GM12872 (cell line): ENCODE data around the gene C22orf31.

ENCODE experiments used
- TF ChIP-seq, protein P1 (sequence below): IDR thresholded peaks from 3 replicates; pipeline ENCODE4 v1.5.1; 2011; ENCODE audit warnings: low read depth, mild to moderate bottlenecking, low read length, moderate library complexity; ENCODE audit not compliant: insufficient read depth

Gene C22orf31

DNA sequence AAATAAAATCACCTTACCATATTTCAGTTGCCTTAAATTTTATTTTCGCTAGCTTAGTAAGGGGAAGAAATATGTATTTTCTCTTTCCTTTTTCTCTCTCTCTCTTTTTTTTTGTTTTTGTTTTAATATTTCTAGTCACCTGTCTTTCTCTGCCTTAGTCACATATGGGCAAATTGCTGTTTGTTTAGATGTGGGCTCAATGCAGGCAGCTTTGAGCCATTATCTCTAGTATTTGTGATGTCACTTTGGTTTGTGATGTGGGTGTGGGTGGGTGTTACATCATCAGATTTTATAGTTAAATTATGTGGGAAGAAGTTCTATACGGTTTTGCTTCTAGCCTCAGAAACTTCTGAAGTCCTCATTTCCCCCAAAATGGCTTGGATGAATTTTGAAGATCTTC lies at the start of gene C22orf31:
C22orf31 (minus strand) TSS at position 59 of the 400 bp plus-strand sequence; CDS start at position 20, 39 bp downstream.
- TF ChIP-seq, protein P1, sequence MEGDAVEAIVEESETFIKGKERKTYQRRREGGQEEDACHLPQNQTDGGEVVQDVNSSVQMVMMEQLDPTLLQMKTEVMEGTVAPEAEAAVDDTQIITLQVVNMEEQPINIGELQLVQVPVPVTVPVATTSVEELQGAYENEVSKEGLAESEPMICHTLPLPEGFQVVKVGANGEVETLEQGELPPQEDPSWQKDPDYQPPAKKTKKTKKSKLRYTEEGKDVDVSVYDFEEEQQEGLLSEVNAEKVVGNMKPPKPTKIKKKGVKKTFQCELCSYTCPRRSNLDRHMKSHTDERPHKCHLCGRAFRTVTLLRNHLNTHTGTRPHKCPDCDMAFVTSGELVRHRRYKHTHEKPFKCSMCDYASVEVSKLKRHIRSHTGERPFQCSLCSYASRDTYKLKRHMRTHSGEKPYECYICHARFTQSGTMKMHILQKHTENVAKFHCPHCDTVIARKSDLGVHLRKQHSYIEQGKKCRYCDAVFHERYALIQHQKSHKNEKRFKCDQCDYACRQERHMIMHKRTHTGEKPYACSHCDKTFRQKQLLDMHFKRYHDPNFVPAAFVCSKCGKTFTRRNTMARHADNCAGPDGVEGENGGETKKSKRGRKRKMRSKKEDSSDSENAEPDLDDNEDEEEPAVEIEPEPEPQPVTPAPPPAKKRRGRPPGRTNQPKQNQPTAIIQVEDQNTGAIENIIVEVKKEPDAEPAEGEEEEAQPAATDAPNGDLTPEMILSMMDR: no peak

DNA sequence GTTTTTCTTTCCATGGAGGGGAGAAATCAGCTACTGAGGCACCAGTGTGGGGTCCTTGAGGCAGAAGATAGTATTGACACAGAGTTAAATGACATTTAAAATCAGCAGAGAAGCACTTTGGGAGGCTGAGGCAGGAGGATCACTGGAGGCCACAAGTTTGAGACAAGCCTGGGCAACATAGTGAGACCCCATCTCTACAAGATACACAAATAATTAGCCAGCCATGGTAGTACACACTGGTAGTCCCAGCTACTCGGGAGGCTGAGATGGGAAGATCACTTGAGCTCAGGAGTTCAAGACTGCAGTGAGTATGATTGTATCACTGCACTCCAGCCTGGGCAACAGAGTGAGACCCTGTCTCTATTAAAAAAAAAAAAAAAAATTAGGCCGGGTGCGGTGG lies 49.3 kb upstream of the C22orf31 start:
- TF ChIP-seq, protein P1: no peak

DNA sequence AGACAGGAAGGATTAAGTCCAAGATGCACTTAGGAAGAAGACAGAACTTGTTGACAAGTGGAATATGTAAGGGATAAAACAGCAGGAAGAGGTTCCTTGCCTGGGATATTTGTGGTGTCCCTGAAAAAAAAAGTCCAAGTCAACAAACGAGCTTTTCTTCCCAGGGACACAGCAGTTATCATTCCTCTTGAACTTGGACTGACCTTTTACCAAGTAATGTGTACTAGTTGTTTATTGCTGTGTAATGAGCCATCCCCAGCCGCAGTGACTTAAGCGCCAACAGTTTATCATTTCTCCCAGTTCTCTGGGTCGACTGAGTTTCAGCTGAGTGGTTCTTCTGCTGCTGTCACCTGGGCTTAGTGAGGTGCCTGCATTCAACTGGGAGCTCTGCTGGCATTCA lies 48.2 kb upstream of the C22orf31 start:
- TF ChIP-seq, protein P1: no peak

DNA sequence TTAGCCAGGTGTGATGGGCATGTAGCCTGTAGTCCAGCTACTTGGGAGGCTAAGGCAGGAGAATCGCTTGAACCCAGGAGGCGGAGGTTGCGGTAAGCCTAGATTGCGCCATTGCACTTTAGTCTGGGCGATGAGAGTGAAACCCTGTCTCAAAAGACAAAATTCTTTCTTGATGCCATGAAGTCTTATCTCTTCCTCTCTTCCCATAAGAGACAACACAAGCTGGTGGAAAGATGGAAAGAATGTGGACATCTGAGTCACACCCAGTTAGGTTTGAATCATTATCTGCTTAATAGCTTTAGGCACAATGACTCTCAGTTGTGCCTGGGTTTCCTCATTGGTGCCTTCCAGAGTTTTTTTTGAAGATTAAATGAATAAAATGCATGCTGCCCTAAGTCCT lies 46.5 kb upstream of the C22orf31 start:
- TF ChIP-seq, protein P1: no peak

DNA sequence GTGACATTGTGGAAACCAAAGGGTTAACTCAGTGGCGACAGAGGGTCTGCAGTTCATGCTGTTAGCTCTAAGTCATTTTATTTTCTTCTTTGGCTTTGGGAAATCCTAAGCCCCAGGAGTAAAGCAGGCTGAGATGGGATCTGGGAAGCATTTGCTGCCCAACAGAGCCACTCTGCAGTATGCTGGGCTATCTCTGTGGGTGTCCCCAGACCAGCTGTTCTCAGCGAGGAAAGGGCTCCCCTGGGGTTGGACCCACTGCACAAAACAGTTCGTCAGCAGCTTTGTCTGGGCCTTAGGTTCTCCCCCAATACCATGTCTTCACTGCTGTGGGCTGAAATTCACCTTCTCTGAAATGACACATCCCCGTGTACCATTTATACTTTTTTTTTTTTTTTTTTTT lies 45.2 kb upstream of the C22orf31 start:
- TF ChIP-seq, protein P1: no peak

DNA sequence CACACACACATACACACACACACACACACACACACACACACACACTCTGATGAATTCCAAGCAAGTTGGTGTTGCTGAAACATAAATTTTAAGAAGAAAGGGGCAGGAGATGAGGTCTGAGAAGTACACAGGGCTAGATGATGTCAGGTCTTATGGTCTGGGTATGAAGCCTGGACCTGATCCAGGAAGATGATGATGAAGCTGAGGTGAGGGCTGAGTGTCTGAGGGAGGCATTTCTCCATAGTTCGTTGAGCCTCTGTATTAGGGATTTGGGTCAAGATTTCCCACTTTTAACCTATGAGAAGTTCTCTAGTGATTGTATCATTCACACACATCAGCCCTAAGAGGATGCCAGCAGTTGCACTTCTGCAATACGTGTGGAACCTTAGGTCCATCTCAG lies 43.8 kb upstream of the C22orf31 start:
- TF ChIP-seq, protein P1: no peak

DNA sequence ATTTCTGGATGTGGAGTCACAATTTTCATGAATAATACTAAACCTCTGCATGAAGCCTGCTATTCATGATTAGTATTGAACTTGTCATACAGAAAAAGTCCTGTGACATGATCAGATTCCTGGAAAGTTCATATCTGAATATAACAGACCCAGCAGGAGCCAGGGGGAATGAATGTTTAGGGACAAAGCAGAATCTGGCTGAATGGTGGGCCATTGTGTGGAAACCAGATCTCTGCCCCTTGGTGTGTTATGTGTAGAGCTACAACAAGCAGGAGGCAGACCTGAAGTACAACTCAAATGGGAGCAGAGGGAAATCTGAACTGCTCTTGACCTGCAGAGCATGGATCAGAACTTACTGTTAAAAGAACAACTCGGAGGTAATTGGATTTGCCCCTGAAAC lies 41.5 kb upstream of the C22orf31 start:
- TF ChIP-seq, protein P1: no peak

DNA sequence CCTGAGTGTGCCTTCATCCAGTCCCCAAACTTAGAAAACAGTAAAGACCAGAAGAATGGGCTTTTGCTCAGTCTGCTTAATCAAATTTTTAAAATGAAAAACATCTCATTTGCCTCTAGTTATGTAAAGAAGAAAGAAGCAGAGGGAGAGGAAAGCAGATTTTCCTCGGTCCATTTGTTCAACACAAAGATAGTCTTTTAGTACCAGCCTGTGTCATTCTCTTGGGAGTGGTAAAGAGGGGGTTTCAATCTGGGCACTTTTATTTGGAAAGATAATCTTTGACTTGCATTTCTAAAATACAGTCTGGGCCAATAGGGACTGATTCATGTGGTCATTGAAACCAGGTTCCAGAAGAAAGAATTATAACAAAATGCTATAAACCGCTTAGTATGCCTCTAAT lies 40.7 kb upstream of the C22orf31 start:
- TF ChIP-seq, protein P1: no peak
